Neuronal stem cell (in vitro differentiated cells): Measurements from ENCODE around the gene AVPR2.

ENCODE experiments used
- DNase-seq: peaks from one replicate; pipeline ENCODE4 v3.0.0-alpha.2; 2013; ENCODE audit warnings: low spot score
- H2AFZ ChIP-seq: one replicate; pipeline ENCODE4 v1.6.1; 2013; ENCODE audit warnings: mild to moderate bottlenecking, low read length, inconsistent platforms
- H2AK5ac ChIP-seq: 2 replicates; pipeline ENCODE4 v1.6.1; 2013; ENCODE audit warnings: low read depth, mild to moderate bottlenecking, inconsistent platforms, low read length, moderate library complexity, mixed read lengths
- H2BK120ac ChIP-seq: 2 replicates; pipeline ENCODE4 v1.6.1; 2013; ENCODE audit warnings: low read depth, mild to moderate bottlenecking, inconsistent platforms, low read length, moderate library complexity, mixed read lengths
- H2BK12ac ChIP-seq: one replicate; pipeline ENCODE4 v1.6.1; 2013; ENCODE audit warnings: low read length, inconsistent platforms
- H2BK15ac ChIP-seq: 2 replicates; pipeline ENCODE4 v1.6.1; 2013; ENCODE audit warnings: mild to moderate bottlenecking, low read length, inconsistent platforms, mixed read lengths
- H2BK5ac ChIP-seq: one replicate; pipeline ENCODE4 v1.6.1; 2013; ENCODE audit warnings: inconsistent platforms, mild to moderate bottlenecking, low read length, moderate library complexity
- H3K14ac ChIP-seq: one replicate; pipeline ENCODE4 v1.6.1; 2013; ENCODE audit warnings: low read length, inconsistent platforms
- H3K18ac ChIP-seq: 2 replicates; pipeline ENCODE4 v1.6.1; 2013; ENCODE audit warnings: low read length, inconsistent platforms
- H3K23ac ChIP-seq: 2 replicates; pipeline ENCODE4 v1.6.1; 2013; ENCODE audit warnings: low read depth, mild to moderate bottlenecking, mixed read lengths, low read length, inconsistent platforms; ENCODE audit not compliant: poor library complexity
- H3K27ac ChIP-seq: replicated peaks from 3 replicates; pipeline ENCODE4 v1.5.1; 2013; ENCODE audit warnings: low read length, inconsistent platforms
- H3K27me3 ChIP-seq, 3 experiments: 2 replicates each; pipeline ENCODE4 v1.6.1; 2013; ENCODE audit warnings: low read length in 3 of 3, mild to moderate bottlenecking in 2 of 3, inconsistent platforms in 1 of 3, low read depth in 1 of 3, mixed read lengths in 1 of 3, moderate library complexity in 1 of 3; ENCODE audit not compliant: control insufficient read depth in 3 of 3, insufficient read depth in 3 of 3
- H3K36me3 ChIP-seq, 2 donors: replicated peaks in 1 of 2; 2 replicates each; pipeline ENCODE4 v1.6.1; 2013; ENCODE audit warnings: low read length in 2 of 2; ENCODE audit not compliant: control insufficient read depth in 2 of 2, insufficient read depth in 2 of 2
- H3K4ac ChIP-seq: 2 replicates; pipeline ENCODE4 v1.6.1; 2013; ENCODE audit warnings: inconsistent platforms, mild to moderate bottlenecking, low read length, moderate library complexity
- H3K4me1 ChIP-seq, 2 donors: 1 replicate in 1 of 2; 2 replicates in 1 of 2; pipeline ENCODE4 v1.6.1; 2013; ENCODE audit warnings: low read length in 2 of 2, low read depth in 1 of 2; ENCODE audit not compliant: control insufficient read depth in 2 of 2, insufficient read depth in 1 of 2
- H3K4me2 ChIP-seq: one replicate; pipeline ENCODE4 v1.6.1; 2013; ENCODE audit warnings: mild to moderate bottlenecking, low read length, inconsistent platforms; ENCODE audit not compliant: insufficient read depth, poor library complexity, severe bottlenecking
- H3K4me3 ChIP-seq, 2 donors: 2 replicates each; pipeline ENCODE4 v1.5.1; 2013; ENCODE audit warnings: low read length in 2 of 2, mild to moderate bottlenecking in 2 of 2, inconsistent platforms in 1 of 2, moderate library complexity in 1 of 2
- H3K79me1 ChIP-seq: one replicate; pipeline ENCODE4 v1.6.1; 2013; ENCODE audit warnings: low read depth, mild to moderate bottlenecking, inconsistent platforms, low read length, moderate library complexity
- H3K9ac ChIP-seq: one replicate; pipeline ENCODE4 v1.6.1; 2013; ENCODE audit warnings: mild to moderate bottlenecking, low read depth, low read length, inconsistent platforms; ENCODE audit not compliant: poor library complexity
- H3K9me3 ChIP-seq, 2 donors: replicated peaks in 1 of 2; 2 replicates each; pipeline versions ENCODE3 to v1.6.1; 2013; ENCODE audit warnings: low read length in 2 of 2, mild to moderate bottlenecking in 2 of 2, inconsistent platforms in 1 of 2, low read depth in 1 of 2, mixed read lengths in 1 of 2, moderate library complexity in 1 of 2; ENCODE audit not compliant: control insufficient read depth in 2 of 2, insufficient read depth in 1 of 2
- H4K8ac ChIP-seq: one replicate; pipeline ENCODE4 v1.6.1; 2013; ENCODE audit warnings: low read depth, mild to moderate bottlenecking, inconsistent platforms, low read length, moderate library complexity
- H4K91ac ChIP-seq: one replicate; pipeline ENCODE4 v1.6.1; 2013; ENCODE audit warnings: low read length, low read depth, mild to moderate bottlenecking, inconsistent platforms; ENCODE audit not compliant: poor library complexity
- WGBS, 2 donors: extraction: QIAGEN DNeasy Blood & Tissue Kit; methylation state at CpG; one replicate each; pipeline ENCODE4 v1.1.7; 2013; ENCODE audit warnings: missing lambda C conversion rate in 2 of 2, mixed read lengths in 1 of 2; ENCODE audit not compliant: insufficient read length in 2 of 2, insufficient replicate concordance in 1 of 2; ENCODE audit errors: extremely low coverage in 2 of 2; 5-methylcytosine and 5-hydroxymethylcytosine counted together

AVPR2 gene

GRCh38 chrX:153882557-153882956 is 21.9 kb upstream of the AVPR2 start:
- peak overlapping the region; percentile 71 for H3K18ac ChIP-seq
- no peak overlapping the region for H2AK5ac ChIP-seq
- H3K27me3 ChIP-seq = peaks cover 0 to 34% (median 23%) of the 10 kb centered on the region in 3 experiments
- H3K36me3 ChIP-seq = no peaks in the 10 kb centered on the region
- no peak overlapping the region for H2BK120ac ChIP-seq
- WGBS, 2 donors = no CpG with 5 or more reads among the region's 7 CpGs
- H2AFZ ChIP-seq = peak overlapping the region; percentile 71
- DNase-seq = no peak
- H4K91ac ChIP-seq = no peak overlapping the region
- no peak overlapping the region for H3K9ac ChIP-seq
- H2BK5ac ChIP-seq = no peak overlapping the region
- no peaks in the 10 kb centered on the region for H3K9me3 ChIP-seq
- no peak overlapping the region for H3K4ac ChIP-seq
- no peak overlapping the region for H3K4me2 ChIP-seq
- no peak overlapping the region for H4K8ac ChIP-seq
- H3K23ac ChIP-seq = no peak overlapping the region
- H2BK12ac ChIP-seq = peak overlapping the region; percentile 6
- no peak overlapping the region for H3K14ac ChIP-seq
- peaks cover 1% of the 10 kb centered on the region for H3K79me1 ChIP-seq
- no peak overlapping the region for H2BK15ac ChIP-seq
- H3K4me3 ChIP-seq = peak overlapping the region in 1 of 2 donors; percentile 12
- H3K4me1 ChIP-seq = peaks cover 30 to 75% of the 10 kb centered on the region in 2 donors
- no peak overlapping the region for H3K27ac ChIP-seq

GRCh38 chrX:153883163-153883843 is 21.2 kb upstream of the AVPR2 start:
- Histone ChIP-seq H4K91ac (no peak overlapping the region), H3K18ac (peak overlapping the region; percentile 80), H2AK5ac (peak overlapping the region; percentile 75), H3K27me3 (peaks cover 0 to 41% (median 25%) of the 10 kb centered on the region in 3 experiments), H3K4me2 (peak overlapping the region; percentile 18), H2AFZ (peak overlapping the region; percentile 71), H2BK15ac (no peak overlapping the region), H3K4me1 (peaks cover 26 to 68% of the 10 kb centered on the region in 2 donors), H3K36me3 (no peaks in the 10 kb centered on the region), H3K14ac (no peak overlapping the region), H2BK120ac (no peak overlapping the region), H3K9me3 (no peaks in the 10 kb centered on the region), H3K4ac (no peak overlapping the region), H3K79me1 (peaks cover 1% of the 10 kb centered on the region), H4K8ac (no peak overlapping the region), H3K4me3 (peak overlapping the region in 1 of 2 donors; percentile 12), H3K27ac (no peak overlapping the region), H3K23ac (no peak overlapping the region), H3K9ac (no peak overlapping the region), H2BK12ac (peak overlapping the region; percentile 41), H2BK5ac (no peak overlapping the region)
- WGBS, 2 donors = no CpG with 5 or more reads among the region's 13 CpGs
- DNase-seq = no peak

- Histone ChIP-seq H3K23ac (no peak overlapping the region), H3K79me1 (peaks cover 1% of the 10 kb centered on the region), H3K9me3 (no peaks in the 10 kb centered on the region), H4K91ac (no peak overlapping the region), H3K27me3 (peaks cover 0 to 41% (median 25%) of the 10 kb centered on the region in 3 experiments), H2BK15ac (peak overlapping the region; percentile 37), H3K4ac (no peak overlapping the region), H3K14ac (no peak overlapping the region), H3K36me3 (no peaks in the 10 kb centered on the region), H2AFZ (no peak overlapping the region), H3K18ac (peak overlapping the region; percentile 28), H4K8ac (no peak overlapping the region), H2AK5ac (peak overlapping the region; percentile 70), H3K27ac (no peak overlapping the region), H3K9ac (no peak overlapping the region), H2BK12ac (no peak overlapping the region), H3K4me3 (no peak overlapping the region), H3K4me2 (no peak overlapping the region), H3K4me1 (peaks cover 21 to 60% of the 10 kb centered on the region in 2 donors), H2BK5ac (no peak overlapping the region), H2BK120ac (no peak overlapping the region)
- WGBS, 2 donors = no CpG with 5 or more reads among the region's 13 CpGs
- DNase-seq = no peak
Measured at GRCh38 chrX:153884136-153884535, 20.3 kb upstream of the AVPR2 start.

- WGBS, 2 donors = no CpG with 5 or more reads among the region's 6 CpGs
- Histone ChIP-seq H3K27me3 (peaks cover 0 to 44% (median 25%) of the 10 kb centered on the region in 3 experiments), H3K14ac (no peak overlapping the region)
Measured at GRCh38 chrX:153884590-153884989, 19.9 kb upstream of the AVPR2 start.

More at GRCh38 chrX:153884590-153884989, 19.9 kb upstream of the AVPR2 start:
- no peak overlapping the region for H4K91ac ChIP-seq
- no peak overlapping the region for H2BK12ac ChIP-seq
- no peak overlapping the region for H2BK120ac ChIP-seq
- no peak overlapping the region for H3K4me2 ChIP-seq
- no peak overlapping the region for H2BK15ac ChIP-seq
- H4K8ac ChIP-seq = no peak overlapping the region
- no peak overlapping the region for H3K4ac ChIP-seq
- no peaks in the 10 kb centered on the region for H3K9me3 ChIP-seq
- H3K79me1 ChIP-seq = peaks cover 1% of the 10 kb centered on the region
- H3K4me3 ChIP-seq = peak overlapping the region in 1 of 2 donors; percentile 53
- H3K23ac ChIP-seq = no peak overlapping the region
- H2AFZ ChIP-seq = no peak overlapping the region
- no peak for DNase-seq
- H3K36me3 ChIP-seq = no peaks in the 10 kb centered on the region
- H3K18ac ChIP-seq = no peak overlapping the region
- peaks cover 18 to 57% of the 10 kb centered on the region in 2 donors for H3K4me1 ChIP-seq
- H2AK5ac ChIP-seq = no peak overlapping the region
- no peak overlapping the region for H3K9ac ChIP-seq
- H3K27ac ChIP-seq = no peak overlapping the region
- no peak overlapping the region for H2BK5ac ChIP-seq
